SKM-1 treated with dmso at 0.1 percent for 144 hours (cell line): ENCODE data around the gene RASSF3.
"Not testable (repeated sequence)": the region's sequence is repeated elsewhere in the genome, so short reads cannot be mapped to it uniquely, and the experiment has no call there.

Source experiments
- DNase-seq: peaks from one replicate; lab custom pipeline; 2025; ENCODE audit not compliant: unreplicated experiment; lab: John Stamatoyannopoulos, UW

RASSF3 gene

DNA sequence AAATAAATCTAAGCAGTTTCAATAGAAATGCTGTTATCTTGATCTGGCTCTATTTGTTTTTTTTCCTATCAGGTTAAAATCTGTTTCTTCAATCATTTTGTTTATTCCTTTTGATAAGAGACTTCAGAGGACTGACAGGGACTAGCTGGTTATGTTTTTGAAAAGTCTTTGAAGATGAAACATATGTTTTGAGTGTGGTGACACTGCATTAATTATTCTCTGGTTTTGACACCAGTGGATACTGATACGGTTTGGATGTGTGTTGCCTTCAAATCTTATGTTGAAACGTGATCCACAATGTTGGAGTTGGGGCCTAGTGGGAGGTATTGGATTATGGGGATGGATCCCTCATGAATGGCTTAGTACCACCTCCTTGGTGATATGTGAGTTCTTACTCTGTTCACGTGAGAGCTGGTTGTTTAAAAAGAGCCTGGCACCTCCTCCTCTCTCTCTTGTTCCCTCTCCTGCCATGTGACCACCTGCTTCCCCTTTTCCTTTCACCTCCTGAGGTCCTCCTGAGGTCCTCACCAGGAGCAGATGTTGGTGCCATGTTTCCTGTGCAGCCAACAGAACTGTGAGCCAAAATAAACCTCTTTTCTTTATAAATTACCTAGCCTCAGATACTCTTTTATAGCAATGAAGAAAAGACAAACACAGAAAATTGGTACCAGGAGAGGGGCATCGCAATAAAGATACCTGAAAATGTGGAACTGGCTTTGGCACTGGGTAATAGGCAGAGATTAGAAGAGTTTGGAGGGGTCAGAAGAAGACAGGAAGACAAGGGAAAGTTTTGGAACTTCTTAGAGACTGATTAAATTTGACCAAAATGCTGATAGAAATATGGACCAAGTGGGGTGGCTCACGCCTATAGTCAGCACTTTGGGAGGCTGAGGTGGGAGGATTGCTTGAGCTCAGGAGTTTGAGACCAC, 23.0 kb downstream of the RASSF3 start:
- DNase-seq = no peak

- no peak for DNase-seq
Observed at GRCh38 chr12:64633940-64634337, 23.6 kb downstream of the RASSF3 start.

- DNase-seq = no peak
Observed at GRCh38 chr12:64634508-64635092, 24.3 kb downstream of the RASSF3 start.

DNA sequence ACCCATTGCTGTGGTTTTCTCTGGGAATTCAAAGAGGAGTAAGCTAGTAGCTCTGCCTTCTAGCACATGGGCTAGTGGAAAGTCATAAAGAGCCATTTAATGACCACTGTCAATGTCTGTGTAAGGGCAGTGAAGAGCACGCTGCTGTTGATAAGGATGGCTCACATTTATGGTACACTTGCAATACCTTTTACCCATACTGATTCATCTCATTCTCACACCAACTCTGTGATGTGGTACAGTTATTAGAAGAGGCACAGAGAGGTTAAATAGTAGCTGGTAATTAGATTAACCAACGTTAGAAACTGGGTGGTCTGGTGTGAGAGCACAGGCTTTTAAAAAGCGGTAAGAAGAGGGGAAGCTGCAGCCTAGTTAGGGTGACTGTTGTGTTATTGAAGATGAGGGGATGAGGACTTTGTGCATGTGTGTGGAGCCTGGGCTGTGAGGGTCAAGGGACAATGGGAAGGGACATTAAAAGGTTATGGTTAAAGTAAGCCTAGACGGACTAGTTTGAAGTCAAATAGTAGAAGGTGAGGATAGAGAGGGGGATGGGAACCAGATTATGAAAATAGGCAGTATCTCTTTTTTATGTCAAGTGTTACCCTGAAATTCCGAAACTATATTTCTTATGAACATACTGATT, 25.2 kb downstream of the RASSF3 start:
- no peak for DNase-seq

- no peak for DNase-seq
Observed at GRCh38 chr12:64636856-64637255, 26.6 kb downstream of the RASSF3 start.

DNA sequence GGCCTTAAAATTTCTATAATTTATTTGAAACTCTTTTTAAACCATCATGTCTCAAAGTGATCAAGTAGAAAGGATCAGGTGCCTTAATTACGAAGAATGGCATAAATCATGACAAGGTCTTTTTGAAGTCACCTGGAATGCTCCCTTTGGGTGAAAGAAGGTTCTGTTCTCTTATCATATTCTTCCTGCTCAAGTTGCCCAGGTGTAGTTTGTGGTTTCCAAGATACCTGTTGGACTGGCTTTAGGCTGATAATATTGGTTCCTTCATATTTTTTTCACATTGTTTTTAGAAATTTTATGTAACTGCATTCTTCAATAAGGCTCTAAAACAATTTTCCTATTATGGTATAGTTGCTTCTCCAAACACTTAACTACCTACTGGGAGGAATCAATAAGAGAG, 29.2 kb downstream of the RASSF3 start:
- DNase-seq = no peak

DNA sequence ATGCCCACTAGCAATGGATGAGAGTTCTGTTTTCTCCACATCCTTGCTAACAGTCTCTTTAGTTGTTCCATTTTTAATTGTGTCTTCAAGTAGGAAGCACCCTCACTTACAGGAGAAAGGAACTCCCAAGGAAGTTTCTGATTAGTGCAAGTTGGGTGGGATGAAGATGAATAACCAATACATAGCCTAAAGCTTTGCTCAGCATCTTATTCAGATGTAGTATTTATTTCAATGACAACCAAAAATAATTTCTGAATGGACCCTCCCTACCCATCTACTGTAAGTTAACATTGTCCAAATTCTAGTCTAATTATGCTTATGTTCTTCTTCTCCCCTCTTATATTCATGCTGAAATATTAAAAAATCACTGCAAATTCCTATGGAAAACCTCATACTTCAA, 36.0 kb downstream of the RASSF3 start:
- DNase-seq = no peak

DNA sequence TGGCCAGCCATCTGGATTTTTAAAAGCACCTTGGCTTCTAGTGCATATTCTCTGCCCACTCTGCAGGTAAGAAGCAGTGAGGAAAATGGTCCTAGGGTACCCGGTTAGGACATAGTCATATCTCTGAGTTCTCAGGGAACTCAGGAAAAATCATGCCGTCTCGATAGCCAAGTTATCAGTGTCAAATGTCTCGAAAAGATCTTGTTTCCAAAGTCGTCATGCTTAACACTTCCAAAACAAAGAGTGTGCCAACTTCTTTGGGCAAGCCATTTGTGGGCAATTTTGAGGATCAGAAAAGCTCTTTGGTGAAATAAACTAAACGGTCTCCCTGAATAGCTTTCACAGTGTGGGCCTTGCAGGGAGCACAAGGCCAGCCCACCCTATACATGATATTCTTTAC, 39.2 kb downstream of the RASSF3 start:
- no peak for DNase-seq

DNA sequence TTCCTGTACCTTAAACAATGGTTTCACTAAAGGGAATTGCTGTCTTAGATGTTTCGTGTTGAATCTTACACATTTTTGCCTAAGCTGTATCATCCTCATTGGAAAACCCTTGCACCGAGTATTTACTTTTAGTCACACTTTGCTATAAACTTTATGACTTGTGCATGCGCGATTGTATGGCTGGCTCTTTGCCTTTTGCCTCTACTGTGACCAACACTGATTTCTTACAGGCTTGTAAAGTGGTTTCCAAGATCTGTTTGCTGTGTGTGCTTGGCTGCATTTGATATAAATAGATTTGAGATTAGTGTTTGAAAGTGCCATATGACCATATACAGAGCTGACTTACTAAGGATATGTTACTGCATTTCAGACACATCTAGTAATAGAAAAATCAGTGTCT, 40.5 kb downstream of the RASSF3 start:
- DNase-seq = no peak

GRCh38 chr12:64652346-64652745, 42.1 kb downstream of the RASSF3 start:
- no peak for DNase-seq

DNA sequence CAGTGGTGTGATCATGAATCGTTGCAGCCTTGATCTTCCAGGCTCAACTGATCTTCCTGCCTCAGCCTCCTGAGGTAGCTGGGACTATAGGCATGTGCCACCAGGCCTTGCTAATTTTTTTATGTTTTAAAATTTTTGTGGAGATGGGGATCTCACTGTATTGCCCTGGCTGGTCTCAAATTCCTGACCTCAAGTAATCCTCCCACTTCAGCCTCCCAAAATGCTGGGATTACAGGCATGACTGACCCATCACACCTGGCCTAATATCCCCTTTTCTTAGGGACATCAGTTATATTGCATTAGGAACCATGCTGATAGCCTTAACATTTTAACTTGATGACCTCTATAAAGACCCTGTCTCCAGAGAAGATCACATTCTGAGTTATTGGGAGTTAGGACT, 42.8 kb downstream of the RASSF3 start:
- DNase-seq = no peak

- DNase-seq = not testable (repeated sequence)
Observed at GRCh38 chr12:64653907-64654306, 43.6 kb downstream of the RASSF3 start.

DNA sequence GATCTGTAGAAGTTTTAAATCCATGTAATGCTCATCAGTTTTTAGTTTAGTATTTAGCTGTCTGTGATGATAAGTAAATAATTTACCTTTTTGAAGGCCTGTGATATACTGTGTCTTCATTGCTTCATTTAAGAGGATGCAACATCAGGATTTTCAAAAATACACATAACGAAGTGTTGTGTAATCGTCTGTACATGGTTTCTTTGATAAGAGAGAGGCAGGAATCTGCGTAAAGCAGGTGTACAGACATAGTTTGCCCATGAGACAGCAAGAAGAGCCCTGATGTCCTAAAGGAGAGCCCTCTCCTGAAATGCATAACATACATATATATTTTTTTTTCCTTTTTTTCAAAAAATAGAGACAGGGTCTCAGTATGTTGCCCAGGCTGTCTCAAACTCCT, 44.8 kb downstream of the RASSF3 start:
- no peak for DNase-seq

GRCh38 chr12:64656429-64656828, 46.1 kb downstream of the RASSF3 start:
- no peak for DNase-seq

DNA sequence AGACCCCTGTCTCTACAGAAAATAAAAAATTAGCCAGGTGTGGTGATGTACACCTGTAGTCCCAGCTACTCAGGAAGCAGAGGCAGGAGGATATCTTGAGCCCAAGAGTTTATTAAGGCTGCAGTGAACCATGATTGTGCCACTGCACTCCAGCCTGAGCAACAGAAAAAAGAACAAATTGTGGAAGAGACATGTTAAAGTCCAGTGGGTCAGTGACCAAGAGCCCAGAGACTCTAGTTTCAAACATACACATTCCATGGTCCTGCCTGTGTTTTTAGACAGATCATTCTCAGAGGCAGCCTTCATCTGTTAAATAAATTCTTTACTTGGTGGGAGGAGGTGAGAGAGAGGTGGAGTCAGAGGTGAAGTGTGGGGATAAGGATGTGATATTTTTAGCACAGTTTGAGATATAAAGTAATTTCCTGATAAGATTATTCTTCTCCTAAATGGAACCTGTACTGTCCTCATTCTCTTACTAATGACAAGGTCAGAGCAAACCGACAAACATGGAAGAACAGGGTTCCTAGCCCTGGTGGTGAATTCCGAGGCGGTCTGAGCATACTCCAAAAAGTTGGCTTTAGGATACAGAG, 48.7 kb downstream of the RASSF3 start:
- no peak for DNase-seq

DNA sequence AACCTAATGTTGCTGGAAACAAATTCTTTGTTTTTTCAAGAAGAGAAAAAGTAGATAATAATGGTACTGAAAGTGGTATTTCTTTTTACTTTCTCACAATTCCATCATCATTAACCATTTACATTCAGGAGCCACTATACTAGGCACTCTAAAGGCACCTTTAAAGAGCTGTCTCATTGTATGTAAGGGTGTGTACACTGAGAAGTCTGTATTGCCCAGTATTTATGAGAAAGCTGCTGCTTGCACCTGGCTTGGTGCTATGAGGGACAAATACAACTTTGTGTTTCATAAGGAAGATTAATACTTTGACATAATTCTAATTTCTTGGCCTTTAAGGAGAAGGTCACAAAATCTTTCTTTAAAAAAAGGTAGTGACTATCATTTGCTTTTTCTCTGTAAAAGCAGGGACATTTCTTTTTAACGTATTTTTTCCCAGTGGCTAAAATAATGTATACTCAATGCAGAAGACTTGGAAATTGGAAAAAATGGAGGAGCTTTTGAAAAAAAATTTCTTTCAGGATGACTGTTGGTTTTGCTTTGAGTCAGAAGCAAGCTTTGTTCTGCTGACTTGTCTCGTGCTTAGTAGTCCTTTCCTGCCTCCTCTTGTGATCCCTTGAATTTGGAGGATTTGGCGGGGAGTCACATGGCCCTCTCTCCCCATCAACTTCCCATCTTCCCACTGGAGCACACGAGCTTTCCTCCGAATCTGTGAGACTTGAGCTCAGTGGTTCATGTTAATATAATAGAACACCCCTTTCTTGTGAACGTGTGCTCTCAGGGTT, 50.1 kb downstream of the RASSF3 start:
- DNase-seq = no peak

- DNase-seq = no peak
Observed at GRCh38 chr12:64663015-64663414, 52.7 kb downstream of the RASSF3 start.

- no peak for DNase-seq
Observed at GRCh38 chr12:64665514-64665913, 55.2 kb downstream of the RASSF3 start.

DNA sequence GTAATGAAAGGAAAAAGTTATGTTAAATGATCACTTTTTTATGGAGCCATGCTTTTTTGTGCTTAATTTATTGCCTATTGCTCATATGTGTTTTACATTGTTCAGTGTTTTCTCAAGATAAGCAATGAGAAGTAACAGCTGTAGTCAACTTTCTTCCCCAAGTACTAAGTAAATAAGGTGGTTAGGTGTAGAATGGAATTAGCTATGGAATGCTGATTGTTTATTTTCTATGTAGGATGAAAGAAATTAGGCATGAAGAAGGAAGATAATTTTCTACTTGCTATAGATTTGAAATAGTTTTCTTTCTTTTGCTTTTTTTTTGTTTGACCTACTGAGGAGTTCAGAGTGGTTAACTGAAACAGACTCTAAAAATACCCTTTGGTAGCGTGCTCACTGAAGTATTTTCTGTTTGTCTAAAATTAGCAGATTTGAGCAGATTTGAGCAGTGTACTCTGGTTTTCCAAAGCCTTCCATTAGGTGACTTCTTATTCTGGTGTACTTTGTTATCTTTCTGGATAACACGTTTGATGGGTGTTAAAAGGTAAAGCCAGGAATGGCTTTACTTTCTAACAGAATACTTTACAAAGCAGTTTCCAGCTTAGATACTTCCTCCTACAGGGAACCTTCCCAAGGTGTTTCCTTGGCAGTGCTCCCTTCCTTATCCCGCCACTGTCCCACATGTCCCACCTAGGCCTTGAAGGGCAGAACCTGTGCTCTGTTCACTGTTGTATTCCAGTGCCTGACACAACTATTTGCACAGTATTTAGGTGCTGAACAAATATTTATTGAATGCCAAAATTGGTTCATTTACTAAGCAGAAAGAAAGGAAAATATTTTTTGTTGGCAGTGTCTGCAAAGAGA, 56.0 kb downstream of the RASSF3 start:
- DNase-seq = no peak

DNA sequence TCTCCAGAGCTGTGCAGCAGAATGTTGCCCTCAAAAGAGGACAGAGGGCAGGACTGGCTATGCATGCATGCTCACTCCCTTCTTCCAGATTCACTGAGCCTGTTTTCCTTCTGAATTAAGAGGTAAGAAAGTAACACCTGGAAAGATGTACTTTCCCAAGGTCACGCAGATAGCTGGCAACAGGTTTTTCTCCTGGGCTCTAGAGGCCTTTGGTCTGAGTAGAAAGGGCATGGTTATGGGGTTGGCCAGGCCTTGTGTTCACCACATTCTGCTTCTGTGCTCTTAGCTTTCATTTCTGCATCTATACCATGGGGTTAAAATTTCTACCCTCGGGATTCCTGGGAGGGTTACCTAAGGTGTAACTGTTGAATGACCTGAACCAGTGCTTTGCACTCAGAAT, 57.5 kb downstream of the RASSF3 start:
- no peak for DNase-seq
